Kidney tubule cell (primary cell): ENCODE results near the gene SMARCD2.
"Not testable (repeated sequence)": the region's sequence is repeated elsewhere in the genome, so short reads cannot be mapped to it uniquely, and the experiment has no call there.

ENCODE experiments used
- DNase-seq: peaks from one replicate; pipeline ENCODE4 v3.0.0-alpha.2; 2018; ENCODE audit warnings: low spot score

The SMARCD2 gene

DNA sequence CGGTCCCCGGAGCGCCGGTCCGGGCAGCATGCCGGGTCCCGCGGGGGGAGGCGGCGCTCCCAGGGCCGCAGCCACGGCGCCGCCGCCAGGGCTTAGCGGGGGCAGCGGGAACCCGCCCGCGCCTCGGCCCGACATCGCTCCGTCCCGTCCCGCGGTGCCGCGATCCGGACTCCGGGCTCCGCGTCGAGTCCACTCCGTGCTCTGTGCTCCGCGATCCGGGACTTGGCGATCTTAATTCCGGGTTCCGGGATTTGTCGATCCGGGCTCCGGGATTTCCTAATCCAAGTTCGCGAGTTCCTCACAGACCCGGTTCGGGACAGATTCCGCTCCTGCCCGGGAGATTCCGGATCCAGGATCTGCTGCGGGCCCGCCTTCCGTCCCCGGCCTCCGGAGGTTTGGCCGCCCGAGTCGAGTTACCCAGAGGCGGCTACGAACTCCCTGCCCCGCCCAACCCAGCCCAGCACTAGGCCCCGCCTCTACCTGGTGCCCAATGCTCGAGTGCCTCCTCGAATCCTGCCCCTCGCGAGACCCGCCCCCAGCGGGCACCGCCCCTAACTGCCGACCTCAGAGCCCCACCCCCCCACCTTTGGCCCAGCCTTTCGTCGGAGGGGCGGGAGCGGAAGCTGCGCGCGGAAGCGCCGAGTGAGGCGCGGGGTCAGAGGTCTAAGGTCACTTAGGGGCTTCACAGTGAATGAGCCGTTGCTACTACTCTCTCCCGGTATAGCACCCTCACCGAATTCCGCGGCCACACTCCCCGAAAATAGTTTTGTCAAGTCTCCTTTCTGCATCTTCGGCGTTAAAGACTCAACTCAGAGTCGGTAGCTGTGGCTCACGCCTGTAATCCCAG, at the start of gene SMARCD2:
TSS of gene SMARCD2 (minus strand) at position 146 of the 847 bp plus-strand sequence. CDS start at position 135, 11 bp downstream.
- peak; percentile 99 for DNase-seq

DNA sequence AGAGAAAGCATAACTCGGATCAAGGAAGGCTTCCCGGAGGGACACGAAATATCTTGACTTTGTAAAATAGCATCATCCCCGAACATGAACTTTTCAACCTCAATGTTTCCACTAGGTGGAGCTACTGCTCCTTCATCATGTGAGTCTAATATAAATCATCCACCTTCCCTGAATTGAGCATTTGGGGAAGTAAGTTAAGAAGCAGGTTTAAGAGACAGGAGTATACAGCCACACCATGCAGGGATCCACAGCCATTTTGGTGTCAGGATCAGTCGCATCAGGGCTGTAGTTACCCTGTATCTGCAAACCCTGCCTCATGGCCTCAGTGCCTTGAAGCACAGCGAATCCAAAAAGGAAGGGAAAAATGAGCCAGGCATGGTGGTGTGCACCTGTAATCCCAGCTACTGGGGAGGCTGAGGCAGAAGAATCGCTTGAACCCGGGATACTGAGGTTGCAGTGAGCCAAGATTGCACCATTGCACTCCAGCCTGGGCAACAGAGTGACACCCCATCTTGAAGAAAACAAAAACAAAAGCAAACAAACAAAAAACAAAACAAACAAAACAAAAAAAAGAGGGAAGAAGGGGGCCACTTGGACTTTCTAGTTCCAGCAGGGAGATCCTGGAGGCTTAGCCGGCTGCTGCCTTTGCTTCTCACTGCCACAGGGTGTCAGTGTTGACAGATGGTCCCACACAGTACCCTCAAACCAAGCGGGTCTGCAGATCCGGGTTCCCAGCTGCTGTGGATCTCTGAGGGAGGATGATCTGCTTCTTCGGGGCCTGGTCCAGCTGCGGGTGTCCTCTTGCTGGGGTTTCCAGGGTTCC, 46.8 kb upstream of the SMARCD2 start:
- peak; percentile 43 for DNase-seq

- DNase-seq, result not testable (repeated sequence)
Measured at GRCh38 chr17:63885119-63885518, 42.6 kb upstream of the SMARCD2 start.

GRCh38 chr17:63882626-63883126, 40.2 kb upstream of the SMARCD2 start:
- not testable (repeated sequence) for DNase-seq

- peak; percentile 56 for DNase-seq
Measured at GRCh38 chr17:63881935-63882601, 39.6 kb upstream of the SMARCD2 start, which contains the start of gene GH2. Gene GH2, minus strand, starts transcription at chr17:63881944. Its CDS starts 143 bp downstream, at chr17:63881801.

- DNase-seq, result not testable (repeated sequence)
Measured at GRCh38 chr17:63881337-63881736, 38.9 kb upstream of the SMARCD2 start.

DNA sequence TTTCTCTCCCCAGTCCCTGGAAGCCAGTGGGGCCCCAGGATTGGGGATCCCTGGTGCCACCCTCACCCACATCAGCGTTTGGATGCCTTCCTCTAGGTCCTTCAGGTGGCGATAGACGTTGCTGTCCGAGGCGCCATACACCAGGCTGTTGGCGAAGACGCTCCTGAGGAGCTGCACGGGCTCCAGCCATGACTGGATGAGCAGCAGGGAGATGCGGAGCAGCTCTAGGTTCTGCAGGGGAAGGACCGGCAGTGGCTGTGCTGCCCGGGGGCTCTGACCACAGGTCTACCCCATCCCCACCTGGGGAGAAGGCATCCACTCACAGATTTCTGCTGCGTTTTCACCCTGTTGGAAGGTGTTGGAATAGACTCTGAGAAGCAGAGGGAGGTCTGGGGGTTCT, 38.2 kb upstream of the SMARCD2 start:
- DNase-seq, result no peak

GRCh38 chr17:63878413-63878812, 35.9 kb upstream of the SMARCD2 start:
- not testable (repeated sequence) for DNase-seq

DNA sequence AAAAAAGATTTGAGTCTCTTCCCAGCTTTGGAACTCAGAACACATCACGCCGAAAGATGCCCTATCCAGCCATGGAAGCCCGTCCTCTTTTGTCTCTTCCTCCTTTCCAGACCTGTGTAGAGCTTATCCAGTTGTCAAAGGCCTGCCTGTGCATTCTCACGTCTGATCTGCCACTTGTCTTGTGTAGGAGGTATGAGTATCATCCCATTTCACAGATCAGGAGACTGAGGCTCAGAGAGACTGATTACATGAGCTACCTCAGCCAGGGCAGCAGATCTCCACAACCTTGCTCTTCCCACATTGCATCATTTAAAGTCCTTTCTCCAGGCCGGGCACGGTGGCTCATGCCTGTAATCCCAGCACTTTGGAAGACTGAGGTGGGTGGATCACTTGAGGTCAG, 32.2 kb upstream of the SMARCD2 start:
- DNase-seq, result not testable (repeated sequence)

DNA sequence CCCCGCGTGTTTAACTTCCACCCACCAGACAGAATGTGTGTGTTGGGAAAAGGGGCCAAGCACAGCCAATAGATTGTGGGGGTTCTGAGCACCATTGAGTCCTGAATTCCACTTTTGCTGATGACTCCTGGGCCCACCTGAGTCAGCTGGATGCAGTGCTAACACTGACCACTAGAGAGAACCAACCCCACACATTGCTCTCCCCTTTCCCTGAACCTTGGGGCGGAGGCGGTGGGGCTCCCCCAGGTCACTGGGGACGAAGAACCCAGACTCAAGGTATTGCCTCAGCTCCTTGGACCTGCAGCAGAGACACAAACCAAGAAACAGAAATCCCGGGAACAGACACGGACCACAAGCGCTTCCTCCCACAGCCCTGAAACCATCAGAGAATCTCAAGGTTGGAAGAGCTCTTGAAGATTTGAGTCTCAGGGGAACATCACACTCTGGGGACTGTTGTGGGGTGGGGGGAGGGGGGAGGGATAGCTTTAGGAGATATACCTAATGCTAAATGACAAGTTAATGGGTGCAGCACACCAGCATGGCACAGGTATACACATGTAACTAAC, 31.7 kb upstream of the SMARCD2 start:
- DNase-seq, result not testable (repeated sequence)

- DNase-seq, result not testable (repeated sequence)
Measured at GRCh38 chr17:63873577-63873976, 31.1 kb upstream of the SMARCD2 start, which contains the start of gene CSH2. Gene CSH2, minus strand, starts transcription at chr17:63873677. Its CDS starts 63 bp downstream, at chr17:63873614.

DNA sequence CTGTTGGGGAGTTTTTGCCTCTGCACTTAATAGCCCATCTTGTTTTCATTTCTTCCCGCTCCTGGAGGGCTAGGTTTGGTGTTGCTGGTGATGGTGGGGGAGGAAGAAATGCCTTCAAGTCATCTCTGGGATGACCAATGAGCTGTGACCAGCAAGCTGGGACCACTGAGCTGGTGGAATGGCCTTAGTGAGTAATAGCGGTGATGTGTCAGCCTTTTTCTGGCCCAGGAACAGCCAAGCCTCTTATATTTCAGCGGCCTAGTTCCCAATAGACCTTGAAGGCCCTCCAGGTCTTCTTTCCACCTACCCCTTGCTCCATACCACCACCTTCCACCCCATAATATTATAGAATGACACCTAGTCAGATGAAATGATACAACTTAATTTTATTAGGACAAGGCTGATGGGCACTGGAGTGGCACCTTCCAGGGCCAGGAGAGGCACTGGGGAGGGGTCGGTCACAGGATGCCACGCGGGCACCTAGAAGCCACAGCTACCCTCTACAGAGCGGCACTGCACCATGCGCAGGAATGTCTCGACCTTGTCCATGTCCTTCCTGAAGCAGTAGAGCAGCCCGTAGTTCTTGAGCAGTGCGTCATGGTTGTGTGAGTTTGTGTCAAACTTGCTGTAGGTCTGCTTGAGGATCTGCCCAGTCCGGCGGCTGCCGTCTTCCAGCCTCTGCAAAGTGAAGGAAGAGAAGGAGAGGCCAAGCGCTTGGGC, 29.3 kb upstream of the SMARCD2 start:
- peak; percentile 84 for DNase-seq

DNA sequence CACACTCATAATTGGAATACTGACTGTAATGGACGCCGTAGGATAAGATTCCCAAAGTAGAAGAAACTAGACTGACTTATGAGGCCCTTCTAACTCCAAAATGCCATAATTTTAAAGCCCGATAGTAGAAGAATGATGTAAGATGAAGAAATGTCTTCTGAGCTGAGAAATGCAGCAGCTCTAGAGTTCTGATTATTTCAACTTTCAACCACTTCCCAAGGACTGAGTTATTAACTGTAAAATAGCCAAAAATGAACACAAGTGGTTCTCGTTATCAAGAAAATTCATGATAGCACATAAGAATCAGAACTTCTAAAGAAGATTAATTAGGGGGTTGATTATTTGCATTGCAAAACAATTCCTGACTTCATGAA, 27.8 kb upstream of the SMARCD2 start:
- DNase-seq, result not testable (repeated sequence)

DNA sequence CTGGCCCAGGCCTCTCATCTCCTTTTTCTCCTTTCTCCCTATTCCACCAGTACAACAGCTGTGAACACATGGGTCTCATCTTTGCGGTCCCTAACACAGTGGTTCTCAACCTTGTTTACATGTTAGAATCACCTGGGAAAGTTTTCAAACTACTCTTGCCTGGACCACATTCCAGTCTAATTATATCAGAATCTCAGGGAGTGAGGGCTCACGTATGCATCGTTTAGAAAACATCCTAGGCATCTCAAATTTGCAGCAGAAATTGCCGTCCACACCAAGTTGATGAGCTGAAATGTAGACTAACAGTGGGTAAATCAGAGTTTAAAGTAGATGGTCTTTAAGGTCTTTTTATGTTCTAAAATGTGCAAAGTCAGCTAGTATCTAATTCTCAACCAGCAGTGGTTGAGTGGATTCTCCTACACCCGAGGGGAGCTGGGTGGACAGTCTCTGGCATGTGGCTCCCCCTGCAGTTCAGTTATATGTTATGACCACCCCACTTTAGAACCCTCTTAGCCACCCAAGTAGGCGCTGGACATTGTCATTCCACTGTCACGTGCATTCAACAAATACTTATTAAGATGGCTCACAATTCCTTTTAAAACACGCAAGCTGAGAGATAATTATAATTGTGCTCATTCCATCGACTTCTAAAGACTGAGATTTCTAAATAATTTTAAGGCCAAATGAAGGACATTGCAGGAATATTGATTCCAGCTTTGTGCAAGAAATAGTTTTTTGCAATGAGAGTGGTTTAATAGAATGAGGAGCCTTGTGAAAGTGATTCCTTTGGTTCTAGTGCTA, 27.2 kb upstream of the SMARCD2 start:
- peak; percentile 79 for DNase-seq

GRCh38 chr17:63866625-63867024, 24.1 kb upstream of the SMARCD2 start:
- DNase-seq, result not testable (repeated sequence)

- DNase-seq, result no peak
Measured at GRCh38 chr17:63859257-63859656, 16.8 kb upstream of the SMARCD2 start.

DNA sequence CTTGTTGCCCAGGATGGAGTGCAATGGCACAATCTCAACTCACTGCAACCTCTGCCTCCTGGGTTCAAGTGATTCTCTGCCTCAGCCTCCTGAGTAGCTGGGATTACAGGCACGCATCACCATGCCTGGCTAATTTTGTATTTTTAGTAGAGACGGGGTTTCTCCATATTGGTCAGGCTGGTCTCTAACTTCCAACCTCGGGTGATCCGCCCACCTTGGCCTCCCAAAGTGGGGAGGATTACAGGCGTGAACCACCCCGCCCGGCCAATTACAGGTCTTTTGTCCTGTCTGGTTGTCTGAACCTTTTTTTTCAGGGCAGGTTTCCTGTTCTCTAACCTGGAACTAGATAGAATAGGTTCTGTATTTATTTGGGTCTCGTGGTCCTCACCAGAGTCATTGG, 13.9 kb upstream of the SMARCD2 start:
- DNase-seq, result not testable (repeated sequence)

DNA sequence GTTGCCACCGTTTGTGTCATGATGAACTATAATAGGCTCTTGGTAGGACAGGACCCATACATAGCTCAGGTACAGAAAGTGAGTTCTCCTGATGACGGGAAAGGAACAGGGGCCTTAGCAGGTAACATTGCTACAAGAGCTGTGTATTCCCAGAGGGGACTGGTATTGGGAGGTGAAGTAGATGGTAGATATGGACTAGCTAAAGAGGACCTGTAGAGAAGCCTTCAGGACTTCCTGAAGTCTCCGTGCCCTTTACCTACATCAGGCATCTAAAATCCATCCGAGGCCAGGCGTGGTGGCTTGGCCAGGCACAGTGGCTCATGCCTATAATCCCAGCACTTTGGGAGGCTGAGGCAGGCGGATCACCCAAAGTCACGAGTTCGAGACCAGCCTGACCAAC, 12.7 kb upstream of the SMARCD2 start:
- DNase-seq, result no peak

DNA sequence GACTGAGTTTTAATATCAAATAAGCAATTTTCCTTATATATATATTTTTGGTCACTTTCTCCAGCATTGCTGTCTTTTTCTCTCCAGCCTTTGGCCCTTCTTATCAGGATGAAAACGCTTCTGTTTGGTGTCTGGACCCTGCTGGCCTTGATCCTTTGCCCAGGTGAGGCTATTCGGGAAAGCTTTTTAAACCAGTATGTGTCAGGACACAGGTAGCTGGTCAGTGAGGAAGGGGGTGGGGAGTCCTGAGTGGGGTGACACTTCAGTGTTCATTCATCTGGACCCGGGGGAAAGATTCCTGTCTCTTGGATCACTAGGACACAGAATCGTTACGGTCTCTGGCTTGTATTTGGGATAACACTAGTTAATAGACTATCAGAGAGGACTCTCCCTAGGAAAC, 12.2 kb upstream of the SMARCD2 start:
- DNase-seq, result no peak

GRCh38 chr17:63853260-63853659, 10.8 kb upstream of the SMARCD2 start:
- no peak for DNase-seq
